Osteoblast (primary cell): ENCODE measurements around the gene IQCK. TPM values are rescaled to one million over a fixed set of nuclear protein-coding genes. Genes with fewer than 3 reads are reported as not detected.

Experiments used
- DNase-seq: peaks from one replicate; pipeline ENCODE4 v3.0.0; 2011; ENCODE audit warnings: low spot score, mixed read lengths; ENCODE audit not compliant: insufficient read length; ENCODE audit errors: missing footprints
- H2AFZ ChIP-seq: 2 replicates; pipeline ENCODE4 v1.6.0; 2011; ENCODE audit warnings: mild to moderate bottlenecking, low read length
- H3K27ac ChIP-seq: 2 replicates; pipeline ENCODE4 v1.5.1; 2011; ENCODE audit warnings: mild to moderate bottlenecking, low read depth, low read length, moderate library complexity
- H3K27me3 ChIP-seq: 2 replicates; pipeline ENCODE4 v1.6.0; 2012; ENCODE audit warnings: mild to moderate bottlenecking, control low read depth, inconsistent platforms, low read length, moderate library complexity; ENCODE audit not compliant: insufficient read depth
- H3K36me3 ChIP-seq: 2 replicates; pipeline ENCODE4 v1.5.1; 2011; ENCODE audit warnings: mild to moderate bottlenecking, low read length, control low read depth, moderate library complexity; ENCODE audit not compliant: insufficient read depth
- H3K4me1 ChIP-seq: 2 replicates; pipeline ENCODE4 v1.5.1; 2011; ENCODE audit warnings: mild to moderate bottlenecking, low read length, control low read depth, moderate library complexity; ENCODE audit not compliant: insufficient read depth
- H3K4me2 ChIP-seq: 2 replicates; pipeline ENCODE4 v1.6.0; 2011; ENCODE audit warnings: mild to moderate bottlenecking, low read length; ENCODE audit not compliant: insufficient read depth
- H3K4me3 ChIP-seq: fragments of 200-600 bp; sonication (generic); 3 replicates; pipeline ENCODE4 v1.5.1; 2012; ENCODE audit warnings: mild to moderate bottlenecking, low read length, inconsistent platforms; ENCODE audit not compliant: insufficient read depth
- H3K79me2 ChIP-seq: 2 replicates; pipeline ENCODE4 v1.6.0; 2012; ENCODE audit warnings: mild to moderate bottlenecking, low read length, control low read depth, inconsistent platforms; ENCODE audit not compliant: insufficient read depth
- H3K9me3 ChIP-seq: 2 replicates; pipeline ENCODE4 v1.5.1; 2011; ENCODE audit warnings: low read depth, low read length, control low read depth
- H4K20me1 ChIP-seq: 2 replicates; pipeline ENCODE4 v1.6.0; 2012; ENCODE audit warnings: mild to moderate bottlenecking, low read length, control low read depth; ENCODE audit not compliant: insufficient read depth
- total RNA-seq: library from RNA; depleted of rRNA; stranded (reverse); fragments of >200 nt; gene quantifications from 2 replicates; pipeline ENCODE4 v1.2.3, GENCODE V29; 2012
- TF ChIP-seq, protein P1 (sequence below): IDR thresholded peaks from 2 replicates; pipeline ENCODE4 v1.5.1; 2011; ENCODE audit warnings: mild to moderate bottlenecking, low read depth, low read length, moderate library complexity; ENCODE audit errors: extremely low read depth

The IQCK gene
- total RNA-seq, 1 donor: 8.7 TPM

DNA sequence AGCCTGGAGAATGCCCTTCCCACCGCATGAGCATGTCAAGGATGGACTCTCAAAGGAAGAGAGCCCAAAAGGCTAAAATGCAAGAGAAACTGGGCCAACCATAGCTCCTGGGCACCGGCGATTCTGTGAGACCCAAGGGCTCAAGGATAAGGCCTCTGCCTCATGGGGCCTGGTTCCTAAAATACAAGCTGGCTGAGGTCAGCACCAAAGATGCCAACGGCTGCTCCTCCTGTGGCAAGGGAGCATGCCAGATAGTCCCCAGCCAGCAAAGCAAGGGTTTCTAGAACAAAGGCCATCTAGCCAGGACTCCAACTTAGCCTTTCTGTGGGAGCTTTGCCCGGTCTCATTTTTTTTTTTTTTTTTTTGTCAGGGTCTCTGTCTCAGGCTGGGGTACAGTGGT lies 146.5 kb downstream of the IQCK start:
- H3K27me3 ChIP-seq: no peaks in the 10 kb centered on the region
- no peak overlapping the region for H3K4me3 ChIP-seq
- H3K36me3 ChIP-seq: no peaks in the 10 kb centered on the region
- no peaks in the 10 kb centered on the region for H4K20me1 ChIP-seq
- DNase-seq: no peak
- H3K79me2 ChIP-seq: no peaks in the 10 kb centered on the region
- no peak overlapping the region for H2AFZ ChIP-seq
- H3K4me2 ChIP-seq: no peak overlapping the region
- no peak overlapping the region for H3K27ac ChIP-seq
- no peaks in the 10 kb centered on the region for H3K9me3 ChIP-seq
- H3K4me1 ChIP-seq: peaks cover 7% of the 10 kb centered on the region
- TF ChIP-seq, protein P1, sequence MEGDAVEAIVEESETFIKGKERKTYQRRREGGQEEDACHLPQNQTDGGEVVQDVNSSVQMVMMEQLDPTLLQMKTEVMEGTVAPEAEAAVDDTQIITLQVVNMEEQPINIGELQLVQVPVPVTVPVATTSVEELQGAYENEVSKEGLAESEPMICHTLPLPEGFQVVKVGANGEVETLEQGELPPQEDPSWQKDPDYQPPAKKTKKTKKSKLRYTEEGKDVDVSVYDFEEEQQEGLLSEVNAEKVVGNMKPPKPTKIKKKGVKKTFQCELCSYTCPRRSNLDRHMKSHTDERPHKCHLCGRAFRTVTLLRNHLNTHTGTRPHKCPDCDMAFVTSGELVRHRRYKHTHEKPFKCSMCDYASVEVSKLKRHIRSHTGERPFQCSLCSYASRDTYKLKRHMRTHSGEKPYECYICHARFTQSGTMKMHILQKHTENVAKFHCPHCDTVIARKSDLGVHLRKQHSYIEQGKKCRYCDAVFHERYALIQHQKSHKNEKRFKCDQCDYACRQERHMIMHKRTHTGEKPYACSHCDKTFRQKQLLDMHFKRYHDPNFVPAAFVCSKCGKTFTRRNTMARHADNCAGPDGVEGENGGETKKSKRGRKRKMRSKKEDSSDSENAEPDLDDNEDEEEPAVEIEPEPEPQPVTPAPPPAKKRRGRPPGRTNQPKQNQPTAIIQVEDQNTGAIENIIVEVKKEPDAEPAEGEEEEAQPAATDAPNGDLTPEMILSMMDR: no peak

DNA sequence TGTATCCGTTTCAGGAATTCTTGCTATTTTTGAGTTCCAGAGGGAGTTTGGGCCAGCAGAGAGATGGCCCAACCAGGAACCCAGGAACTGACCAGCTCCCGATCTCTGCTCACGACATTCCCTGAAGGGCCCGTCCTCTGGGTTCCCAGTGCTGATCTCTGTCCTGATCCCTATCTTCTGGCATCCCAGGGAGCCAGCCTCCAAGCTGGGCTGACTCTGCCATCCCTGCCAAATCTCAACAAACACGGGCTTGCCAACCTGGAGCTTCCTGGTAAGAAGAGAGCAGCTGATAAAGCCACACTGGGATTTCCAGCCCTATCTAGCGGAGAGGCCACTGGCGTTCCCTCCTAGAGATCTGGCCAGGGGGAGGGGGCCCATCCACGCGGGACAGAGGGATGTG lies 150.3 kb downstream of the IQCK start:
- Histone ChIP-seq H3K27me3 (no peaks in the 10 kb centered on the region), H3K27ac (no peak overlapping the region), H3K4me3 (no peak overlapping the region), H3K4me2 (no peak overlapping the region), H3K4me1 (no peaks in the 10 kb centered on the region), H3K79me2 (no peaks in the 10 kb centered on the region), H4K20me1 (no peaks in the 10 kb centered on the region), H2AFZ (no peak overlapping the region), H3K9me3 (no peaks in the 10 kb centered on the region), H3K36me3 (no peaks in the 10 kb centered on the region)
- DNase-seq: peak; percentile 83
- TF ChIP-seq, protein P1: no peak

DNA sequence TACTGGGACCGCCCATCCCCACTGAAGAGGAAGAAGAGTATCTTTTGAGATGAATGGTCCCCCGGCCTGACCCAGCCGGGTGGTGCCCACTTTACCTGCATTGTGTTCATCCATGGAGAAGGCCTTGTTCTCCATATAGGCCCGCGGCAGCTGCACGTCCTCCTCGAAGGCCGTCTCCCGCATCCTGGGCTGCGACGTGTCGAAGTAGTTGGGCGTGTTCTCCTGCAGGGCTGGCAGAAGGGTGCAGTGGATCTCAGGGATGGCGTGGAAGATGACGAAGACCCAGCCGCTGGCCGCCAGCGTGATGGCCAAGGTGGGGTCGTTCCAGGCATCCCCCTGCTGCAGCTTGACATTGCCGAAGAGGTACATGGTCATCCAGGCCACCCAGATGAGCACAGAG lies 153.7 kb downstream of the IQCK start:
- Histone ChIP-seq H3K4me1 (no peaks in the 10 kb centered on the region), H2AFZ (no peak overlapping the region), H3K79me2 (no peaks in the 10 kb centered on the region)

GRCh38 chr16:19872179-19872863 lies 154.2 kb downstream of the IQCK start:
- Histone ChIP-seq H4K20me1 (no peaks in the 10 kb centered on the region), H3K4me1 (no peaks in the 10 kb centered on the region), H3K4me3 (no peak overlapping the region), H3K27ac (no peak overlapping the region), H3K4me2 (no peak overlapping the region), H3K79me2 (no peaks in the 10 kb centered on the region), H3K27me3 (no peaks in the 10 kb centered on the region), H2AFZ (no peak overlapping the region), H3K36me3 (no peaks in the 10 kb centered on the region), H3K9me3 (no peaks in the 10 kb centered on the region)
- TF ChIP-seq, protein P1: no peak
- DNase-seq: no peak

More for the DNA sequence above, 153.7 kb downstream of the IQCK start:
- DNase-seq: no peak
- TF ChIP-seq, protein P1: no peak
- Histone ChIP-seq H3K4me2 (no peak overlapping the region), H4K20me1 (no peaks in the 10 kb centered on the region), H3K36me3 (no peaks in the 10 kb centered on the region), H3K4me3 (no peak overlapping the region), H3K27me3 (no peaks in the 10 kb centered on the region), H3K27ac (no peak overlapping the region), H3K9me3 (no peaks in the 10 kb centered on the region)
